Glutamatergic neuron (in vitro differentiated cells): Measurements from ENCODE around the gene P2RX1. TPM values are rescaled to one million over a fixed set of nuclear protein-coding genes. Genes with fewer than 3 reads are reported as not detected.

ENCODE experiments used
- DNase-seq: peaks from one replicate; pipeline ENCODE4 v3.0.0; 2022
- H3K27ac Mint-ChIP-seq: one replicate; pipeline ENCODE4 v1.8.0; 2020; ENCODE audit warnings: mild to moderate bottlenecking, mixed read lengths, inconsistent platforms; ENCODE audit not compliant: unreplicated experiment
- H3K27me3 Mint-ChIP-seq: one replicate; pipeline ENCODE4 v1.8.0; 2020; ENCODE audit warnings: mild to moderate bottlenecking, moderate library complexity, mixed read lengths, inconsistent platforms; ENCODE audit not compliant: unreplicated experiment
- H3K36me3 Mint-ChIP-seq: one replicate; pipeline ENCODE4 v1.8.0; 2020; ENCODE audit warnings: mild to moderate bottlenecking, mixed read lengths, inconsistent platforms; ENCODE audit not compliant: unreplicated experiment
- H3K4me1 Mint-ChIP-seq: one replicate; pipeline ENCODE4 v1.8.0; 2020; ENCODE audit warnings: mild to moderate bottlenecking, low read depth, mixed read lengths, inconsistent platforms; ENCODE audit not compliant: unreplicated experiment
- H3K4me3 Mint-ChIP-seq: one replicate; pipeline ENCODE4 v1.8.0; 2020; ENCODE audit warnings: mild to moderate bottlenecking, mixed read lengths, inconsistent platforms; ENCODE audit not compliant: unreplicated experiment
- H3K9me3 Mint-ChIP-seq: one replicate; pipeline ENCODE4 v1.8.0; 2020; ENCODE audit warnings: mild to moderate bottlenecking, moderate library complexity, mixed read lengths, inconsistent platforms; ENCODE audit not compliant: unreplicated experiment
- total RNA-seq: library from RNA; stranded (reverse); fragmentation: NEBNext Ultra II Directional; extraction: Animal tissue kit (Norgen Biotek cat#: 25700); gene quantifications from one replicate; pipeline ENCODE4 v1.2.1, GENCODE V29; 2021; ENCODE audit not compliant: unreplicated experiment
- TF ChIP-seq, protein P1 (sequence below): fragments of 200-600 bp; sonication (generic); IDR thresholded peaks from one replicate; pipeline ENCODE4 v1.5.0; 2021; ENCODE audit not compliant: partially characterized antibody, unreplicated experiment

P2RX1 gene
- total RNA-seq, 1 donor from 2014 or later, result 2.1 TPM

- Mint-ChIP-seq H3K4me3 (no peak overlapping the region), H3K27me3 (peaks cover 4% of the 10 kb centered on the region), H3K27ac (no peak overlapping the region), H3K36me3 (no peaks in the 10 kb centered on the region), H3K9me3 (peaks cover 2% of the 10 kb centered on the region), H3K4me1 (peaks cover 10% of the 10 kb centered on the region)
- DNase-seq, result no peak
- TF ChIP-seq, protein P1, sequence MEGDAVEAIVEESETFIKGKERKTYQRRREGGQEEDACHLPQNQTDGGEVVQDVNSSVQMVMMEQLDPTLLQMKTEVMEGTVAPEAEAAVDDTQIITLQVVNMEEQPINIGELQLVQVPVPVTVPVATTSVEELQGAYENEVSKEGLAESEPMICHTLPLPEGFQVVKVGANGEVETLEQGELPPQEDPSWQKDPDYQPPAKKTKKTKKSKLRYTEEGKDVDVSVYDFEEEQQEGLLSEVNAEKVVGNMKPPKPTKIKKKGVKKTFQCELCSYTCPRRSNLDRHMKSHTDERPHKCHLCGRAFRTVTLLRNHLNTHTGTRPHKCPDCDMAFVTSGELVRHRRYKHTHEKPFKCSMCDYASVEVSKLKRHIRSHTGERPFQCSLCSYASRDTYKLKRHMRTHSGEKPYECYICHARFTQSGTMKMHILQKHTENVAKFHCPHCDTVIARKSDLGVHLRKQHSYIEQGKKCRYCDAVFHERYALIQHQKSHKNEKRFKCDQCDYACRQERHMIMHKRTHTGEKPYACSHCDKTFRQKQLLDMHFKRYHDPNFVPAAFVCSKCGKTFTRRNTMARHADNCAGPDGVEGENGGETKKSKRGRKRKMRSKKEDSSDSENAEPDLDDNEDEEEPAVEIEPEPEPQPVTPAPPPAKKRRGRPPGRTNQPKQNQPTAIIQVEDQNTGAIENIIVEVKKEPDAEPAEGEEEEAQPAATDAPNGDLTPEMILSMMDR, result no peak
Observed at GRCh38 chr17:3917391-3917931, 1.2 kb upstream of the P2RX1 start.

- H3K27ac Mint-ChIP-seq, result no peak overlapping the region
Observed at GRCh38 chr17:3916825-3917224, 560 bp upstream of the P2RX1 start.

DNA sequence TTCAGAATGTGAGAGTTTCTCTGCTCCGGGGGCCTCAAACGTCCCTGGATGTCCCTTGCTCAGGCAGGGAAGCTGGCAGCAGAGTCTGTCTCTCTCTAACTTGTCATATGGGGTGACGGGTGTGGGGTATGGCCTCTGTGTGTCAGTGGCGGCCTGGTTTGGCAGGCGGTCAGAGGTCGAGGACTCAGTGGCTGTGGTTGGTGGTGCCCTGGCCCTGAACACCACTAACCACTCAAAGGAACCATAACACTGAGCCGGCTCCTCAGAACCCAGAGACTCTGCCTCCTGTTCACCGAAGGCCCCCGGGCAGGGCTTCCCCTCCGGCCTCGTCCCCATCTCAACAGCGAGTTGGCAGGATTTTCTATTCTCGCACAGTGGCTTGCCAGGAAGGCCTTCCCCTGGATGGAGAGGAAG, 677 bp downstream of the P2RX1 start:
- H3K4me1 Mint-ChIP-seq, result peaks cover 17% of the 10 kb centered on the region
- H3K9me3 Mint-ChIP-seq, result peaks cover 4% of the 10 kb centered on the region
- H3K36me3 Mint-ChIP-seq, result no peaks in the 10 kb centered on the region
- DNase-seq, result no peak
- peaks cover 8% of the 10 kb centered on the region for H3K27me3 Mint-ChIP-seq
- no peak overlapping the region for H3K27ac Mint-ChIP-seq
- no peak overlapping the region for H3K4me3 Mint-ChIP-seq
- TF ChIP-seq, protein P1, result no peak

More at GRCh38 chr17:3916825-3917224, 560 bp upstream of the P2RX1 start:
- H3K4me3 Mint-ChIP-seq, result no peak overlapping the region
- H3K4me1 Mint-ChIP-seq, result peaks cover 13% of the 10 kb centered on the region
- TF ChIP-seq, protein P1, result no peak
- H3K9me3 Mint-ChIP-seq, result peaks cover under 1% of the 10 kb centered on the region
- DNase-seq, result no peak
- peaks cover 4% of the 10 kb centered on the region for H3K27me3 Mint-ChIP-seq
- H3K36me3 Mint-ChIP-seq, result no peaks in the 10 kb centered on the region

DNA sequence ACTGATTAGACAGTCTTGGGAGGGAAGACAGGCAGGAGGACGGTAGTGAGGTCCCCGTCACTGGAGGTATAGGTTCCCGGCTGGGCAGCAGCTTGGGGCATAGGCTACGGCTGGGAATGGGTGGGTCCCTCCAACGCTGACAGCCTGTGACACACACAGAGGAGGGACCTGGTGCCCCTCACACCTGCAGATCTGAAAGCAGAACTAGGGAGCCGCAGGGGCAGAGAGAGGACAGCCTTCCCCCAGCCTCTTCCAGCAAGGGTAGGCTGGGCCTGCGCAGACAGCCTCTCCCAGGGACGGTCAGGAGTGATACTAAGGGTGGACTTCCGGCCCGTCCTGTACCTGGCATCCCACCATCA, 2.0 kb downstream of the P2RX1 start:
- TF ChIP-seq, protein P1, result no peak
- no peaks in the 10 kb centered on the region for H3K36me3 Mint-ChIP-seq
- H3K27me3 Mint-ChIP-seq, result peaks cover 8% of the 10 kb centered on the region
- no peak for DNase-seq
- no peak overlapping the region for H3K27ac Mint-ChIP-seq
- H3K4me3 Mint-ChIP-seq, result no peak overlapping the region
- peaks cover 18% of the 10 kb centered on the region for H3K4me1 Mint-ChIP-seq
- H3K9me3 Mint-ChIP-seq, result peaks cover 4% of the 10 kb centered on the region

- Mint-ChIP-seq H3K4me1 (peaks cover 19% of the 10 kb centered on the region), H3K36me3 (no peaks in the 10 kb centered on the region), H3K27me3 (peaks cover 8% of the 10 kb centered on the region), H3K9me3 (peaks cover 4% of the 10 kb centered on the region), H3K4me3 (no peak overlapping the region), H3K27ac (no peak overlapping the region)
- TF ChIP-seq, protein P1, result peak; percentile 96
- DNase-seq, result peak; percentile 91
Observed at GRCh38 chr17:3913531-3914311, 2.5 kb downstream of the P2RX1 start.
